Fibroblast of lung (primary cell): ENCODE results near the gene THSD7B. TPM values are rescaled to one million over a fixed set of nuclear protein-coding genes. Genes with fewer than 3 reads are reported as not detected.

Experiments used
- DNase-seq, 2 donors: peaks; one replicate each; pipeline versions ENCODE4 v3.0.0 to v3.0.0-alpha.2; 2010; ENCODE audit warnings: low read depth in 2 of 2
- H2AFZ ChIP-seq: 2 replicates; pipeline ENCODE4 v1.5.1; 2012; ENCODE audit warnings: low read length, control low read depth, inconsistent platforms
- H3K27ac ChIP-seq: 2 replicates; pipeline ENCODE4 v1.5.1; 2011; ENCODE audit warnings: low read length, control low read depth; ENCODE audit not compliant: insufficient read depth
- H3K27me3 ChIP-seq: 2 replicates; pipeline ENCODE4 v1.5.1; 2011; ENCODE audit warnings: mild to moderate bottlenecking, low read length; ENCODE audit not compliant: control insufficient read depth, insufficient read depth
- H3K36me3 ChIP-seq: 2 replicates; pipeline ENCODE4 v1.5.1; 2011; ENCODE audit warnings: low read length; ENCODE audit not compliant: control insufficient read depth, insufficient read depth
- H3K4me1 ChIP-seq: 2 replicates; pipeline ENCODE4 v1.5.1; 2011; ENCODE audit warnings: low read length; ENCODE audit not compliant: control insufficient read depth, insufficient read depth; ENCODE audit errors: extremely low read depth
- H3K4me2 ChIP-seq: 2 replicates; pipeline ENCODE4 v1.5.1; 2011; ENCODE audit warnings: low read length, control low read depth; ENCODE audit not compliant: insufficient read depth; ENCODE audit errors: extremely low read depth
- H3K4me3 ChIP-seq, 4 experiments: fragments of 200-600 bp in 1 of 4; sonication (generic) in 1 of 4; replicated peaks in 1 of 4; 2 replicates each; pipeline ENCODE4 v1.5.1; 2011 to 2016; ENCODE audit warnings: low read length in 4 of 4, low read depth in 3 of 4, mild to moderate bottlenecking in 3 of 4, control low read depth in 2 of 4, inconsistent platforms in 1 of 4, mixed read lengths in 1 of 4; ENCODE audit not compliant: insufficient read depth in 1 of 4; ENCODE audit errors: control extremely low read depth in 1 of 4
- H3K79me2 ChIP-seq: 2 replicates; pipeline ENCODE4 v1.5.1; 2012; ENCODE audit warnings: mild to moderate bottlenecking, low read length, inconsistent platforms; ENCODE audit not compliant: control insufficient read depth, insufficient read depth
- H3K9ac ChIP-seq: 2 replicates; pipeline ENCODE4 v1.5.1; 2011; ENCODE audit warnings: mild to moderate bottlenecking, low read length, control low read depth; ENCODE audit not compliant: insufficient read depth
- H3K9me3 ChIP-seq: 2 replicates; pipeline ENCODE4 v1.5.1; 2012; ENCODE audit warnings: low read depth, low read length; ENCODE audit not compliant: control insufficient read depth, insufficient read depth
- H4K20me1 ChIP-seq: 2 replicates; pipeline ENCODE4 v1.5.1; 2011; ENCODE audit warnings: low read length; ENCODE audit not compliant: control insufficient read depth, insufficient read depth; ENCODE audit errors: extremely low read depth
- CTCF ChIP-seq, 2 donors: IDR thresholded peaks in 1 of 2; conservative IDR thresholded peaks in 1 of 2; 1 replicate in 1 of 2; 2 replicates in 1 of 2; pipeline ENCODE4 v1.5.1; 2011 to 2012; ENCODE audit warnings: low read length in 2 of 2, control low read depth in 1 of 2, inconsistent platforms in 1 of 2, low read depth in 1 of 2, mild to moderate bottlenecking in 1 of 2
- EZH2 ChIP-seq: IDR thresholded peaks from 2 replicates; pipeline ENCODE4 v1.5.1; 2012; ENCODE audit warnings: low read length, control low read depth, mild to moderate bottlenecking; ENCODE audit errors: missing control alignments
- polyA plus RNA-seq, 2 donors: library from polyadenylated mRNA; depleted of rRNA in 1 of 2; stranded (reverse) in 1 of 2; unstranded in 1 of 2; fragments of >200 nt; gene quantifications; 2 replicates each; pipeline ENCODE4 v1.2.1, GENCODE V29; 2011 to 2012; ENCODE audit warnings: missing spikeins in 1 of 2
- total RNA-seq: library from RNA; depleted of rRNA; stranded (reverse); fragments of >200 nt; gene quantifications from 2 replicates; pipeline ENCODE4 v1.2.1, GENCODE V29; 2014

Gene THSD7B
- total and polyA plus RNA-seq, 2 donors (not counting 1 experiment from before 2014, with no cell fraction given) = under 0.01 TPM; not detected in 1

- no peak overlapping the region for H3K4me2 ChIP-seq
- H3K9ac ChIP-seq = no peak overlapping the region
- H3K4me1 ChIP-seq = no peaks in the 10 kb centered on the region
- no peaks in the 10 kb centered on the region for H3K9me3 ChIP-seq
- H3K36me3 ChIP-seq = no peaks in the 10 kb centered on the region
- no peak overlapping the region for H3K27ac ChIP-seq
- H3K4me3 ChIP-seq = no peak overlapping the region
- H3K27me3 ChIP-seq = no peaks in the 10 kb centered on the region
- no peak for DNase-seq
- H3K79me2 ChIP-seq = no peaks in the 10 kb centered on the region
- no peak overlapping the region for H2AFZ ChIP-seq
- no peaks in the 10 kb centered on the region for H4K20me1 ChIP-seq
- TF ChIP-seq CTCF (conservative IDR thresholded peaks at IDR 0.05 in 1 of 2, IDR thresholded peaks at IDR 0.05 in 1 of 2; ENCODE audit: low read depth in 1 of 2, low read length in 2 of 2) (no peak), EZH2 (no peak)
These were observed 691 bp upstream of the THSD7B start for GRCh38 chr2:136764452-136765255.

- no peaks in the 10 kb centered on the region for H3K79me2 ChIP-seq
- H3K4me1 ChIP-seq = no peaks in the 10 kb centered on the region
- no peak overlapping the region for H3K4me3 ChIP-seq
- TF ChIP-seq EZH2 = no peak
- TF ChIP-seq CTCF (conservative IDR thresholded peaks at IDR 0.05 in 1 of 2, IDR thresholded peaks at IDR 0.05 in 1 of 2; ENCODE audit: low read depth in 1 of 2, low read length in 2 of 2) = no peak
- no peak overlapping the region for H2AFZ ChIP-seq
- H3K27ac ChIP-seq = no peak overlapping the region
- DNase-seq = no peak
- H3K9me3 ChIP-seq = no peaks in the 10 kb centered on the region
- H3K36me3 ChIP-seq = no peaks in the 10 kb centered on the region
- no peak overlapping the region for H3K4me2 ChIP-seq
- H4K20me1 ChIP-seq = no peaks in the 10 kb centered on the region
- H3K9ac ChIP-seq = no peak overlapping the region
- no peaks in the 10 kb centered on the region for H3K27me3 ChIP-seq
These were observed 694 bp downstream of the THSD7B start for GRCh38 chr2:136766073-136766404.

- no peaks in the 10 kb centered on the region for H3K4me1 ChIP-seq
These were observed 1.7 kb downstream of the THSD7B start for GRCh38 chr2:136767030-136767429.

More at GRCh38 chr2:136767030-136767429, 1.7 kb downstream of the THSD7B start:
- Histone ChIP-seq H3K9ac (no peak overlapping the region), H2AFZ (no peak overlapping the region), H3K27ac (no peak overlapping the region), H3K79me2 (no peaks in the 10 kb centered on the region), H3K36me3 (no peaks in the 10 kb centered on the region), H3K4me2 (no peak overlapping the region), H4K20me1 (no peaks in the 10 kb centered on the region), H3K9me3 (no peaks in the 10 kb centered on the region), H3K4me3 (no peak overlapping the region), H3K27me3 (no peaks in the 10 kb centered on the region)
- DNase-seq = no peak
- TF ChIP-seq EZH2 = no peak
- no peak for TF ChIP-seq CTCF (conservative IDR thresholded peaks at IDR 0.05 in 1 of 2, IDR thresholded peaks at IDR 0.05 in 1 of 2; ENCODE audit: low read depth in 1 of 2, low read length in 2 of 2)
